Urinary bladder (tissue), 4 donors: ENCODE measurements around the gene OTOS. TPM values are rescaled to one million over a fixed set of nuclear protein-coding genes. Genes with fewer than 3 reads are reported as not detected.

Experiments used
- DNase-seq: peaks from one replicate; pipeline ENCODE4 v3.0.0-alpha.2; 2015; ENCODE audit errors: extremely low spot score
- H3K27ac ChIP-seq: one replicate; pipeline ENCODE4 v1.5.1; 2013; ENCODE audit warnings: low read depth, mild to moderate bottlenecking, moderate library complexity
- H3K36me3 ChIP-seq: one replicate; pipeline ENCODE4 v1.6.1; 2013; ENCODE audit warnings: mild to moderate bottlenecking, moderate library complexity; ENCODE audit not compliant: insufficient read depth
- H3K4me1 ChIP-seq: one replicate; pipeline ENCODE4 v1.6.1; 2013; ENCODE audit warnings: mild to moderate bottlenecking, moderate library complexity; ENCODE audit not compliant: insufficient read depth
- H3K4me3 ChIP-seq: one replicate; pipeline ENCODE4 v1.5.1; 2013; ENCODE audit warnings: low read depth, low read length
- WGBS: extraction: QIAGEN DNeasy Blood & Tissue Kit; methylation state at CpG from one replicate; pipeline ENCODE4 v1.1.7; 2013; 5-methylcytosine and 5-hydroxymethylcytosine counted together
- polyA plus RNA-seq: library from polyadenylated mRNA; stranded (reverse); fragments of 200-250 nt; gene quantifications from one replicate; pipeline ENCODE4 v1.2.3, GENCODE V29; 2013
- total RNA-seq: library from RNA; depleted of rRNA; stranded (reverse); fragments of >200 nt; gene quantifications from one replicate; pipeline ENCODE4 v1.2.3, GENCODE V29; 2014
- donor health status: healthy with polysubstance abuse.
- donor health status: healthy.

OTOS gene
- total and polyA plus RNA-seq, 2 donors = not detected

DNA sequence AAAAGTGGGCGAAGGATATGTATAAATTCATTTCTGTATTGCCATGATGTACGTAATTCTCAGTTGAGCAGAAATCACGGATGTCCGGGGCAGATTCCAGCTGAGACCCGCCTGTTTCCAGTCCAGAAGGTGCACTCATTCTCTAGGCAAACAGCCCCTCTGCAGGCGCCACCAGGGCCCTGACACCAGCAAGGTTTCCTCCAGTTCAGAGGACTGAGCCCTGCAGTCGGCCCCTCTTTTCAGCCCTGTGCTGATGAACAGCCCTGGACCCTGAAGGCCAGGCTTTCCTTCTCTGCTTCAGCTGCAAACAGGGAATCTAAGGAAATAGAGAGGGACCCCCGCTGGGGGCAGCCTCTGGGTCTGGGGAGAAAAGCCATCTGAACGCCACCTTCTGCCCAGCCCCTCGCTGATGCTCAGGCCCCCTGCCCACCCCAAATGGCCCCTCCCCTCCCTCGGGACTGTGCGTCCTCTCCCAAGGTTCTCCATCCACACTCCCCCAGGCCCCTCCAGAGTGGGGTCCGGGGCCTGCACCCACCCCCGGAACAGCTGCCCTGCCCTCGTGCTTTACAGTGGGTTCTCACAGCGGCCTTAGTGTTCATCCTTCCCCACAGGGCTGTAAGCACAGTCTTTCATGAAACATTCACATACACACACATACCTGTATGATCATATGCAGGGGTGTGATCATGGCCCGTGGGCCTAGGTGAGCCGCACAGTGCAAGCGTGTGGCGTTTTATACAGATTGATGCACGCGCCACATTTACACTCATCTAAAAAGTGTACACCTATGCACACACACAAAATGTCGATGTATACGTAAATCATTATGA, 16.4 kb downstream of the OTOS start:
- DNase-seq = no peak

DNA sequence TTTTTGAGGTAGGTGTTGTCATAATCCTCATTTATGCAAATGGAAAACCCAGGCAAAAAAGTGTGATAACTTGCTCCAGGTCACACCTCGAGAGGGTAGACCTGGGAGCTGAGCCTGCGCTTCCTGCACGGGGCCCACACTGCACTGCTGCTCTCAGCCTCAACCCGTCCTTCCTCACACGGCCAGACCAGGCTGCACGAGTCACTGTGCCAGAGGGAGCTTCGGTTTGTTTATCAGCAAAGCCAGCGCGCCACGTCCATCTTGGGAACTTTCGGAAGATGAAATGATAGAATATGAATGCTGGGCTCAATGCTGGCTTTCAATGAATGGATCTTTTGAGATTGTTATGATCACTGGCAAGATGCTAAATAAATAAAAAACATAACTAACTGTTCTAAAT, 18.8 kb downstream of the OTOS start:
- Histone ChIP-seq H3K4me3 (no peak overlapping the region), H3K36me3 (no peaks in the 10 kb centered on the region), H3K27ac (no peak overlapping the region), H3K4me1 (no peaks in the 10 kb centered on the region)
- 54% methylated on average over 11 of the region's 11 CpGs for WGBS
- no peak for DNase-seq

More for the DNA sequence above, 16.4 kb downstream of the OTOS start:
- 87% methylated on average over 24 of the region's 24 CpGs for WGBS
- peaks cover 2% of the 10 kb centered on the region for H3K36me3 ChIP-seq
- no peak overlapping the region for H3K27ac ChIP-seq
- H3K4me1 ChIP-seq = no peaks in the 10 kb centered on the region
- no peak overlapping the region for H3K4me3 ChIP-seq

DNA sequence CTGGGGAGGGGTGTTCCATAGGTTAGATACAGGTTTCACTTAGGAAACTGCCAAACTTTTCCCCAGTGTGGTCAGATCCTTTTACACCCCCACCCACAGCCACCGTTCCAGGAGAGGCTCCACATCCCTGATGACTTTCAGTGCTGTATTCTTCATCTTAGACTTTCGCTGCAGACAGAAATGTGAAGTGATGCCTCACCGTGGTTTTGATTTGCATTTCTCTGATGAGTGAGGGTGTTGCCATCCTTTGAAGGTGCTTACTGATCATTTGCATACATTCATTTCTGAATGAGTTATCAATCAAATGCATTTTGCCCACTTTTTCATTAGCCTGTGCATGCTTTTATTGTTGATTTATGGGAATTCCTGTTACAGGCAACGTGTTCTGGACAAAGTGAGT, 19.3 kb downstream of the OTOS start:
- WGBS = 54% methylated on average over 4 of the region's 4 CpGs
- no peaks in the 10 kb centered on the region for H3K4me1 ChIP-seq
- DNase-seq = no peak
- H3K27ac ChIP-seq = no peak overlapping the region
- no peaks in the 10 kb centered on the region for H3K36me3 ChIP-seq
- no peak overlapping the region for H3K4me3 ChIP-seq

DNA sequence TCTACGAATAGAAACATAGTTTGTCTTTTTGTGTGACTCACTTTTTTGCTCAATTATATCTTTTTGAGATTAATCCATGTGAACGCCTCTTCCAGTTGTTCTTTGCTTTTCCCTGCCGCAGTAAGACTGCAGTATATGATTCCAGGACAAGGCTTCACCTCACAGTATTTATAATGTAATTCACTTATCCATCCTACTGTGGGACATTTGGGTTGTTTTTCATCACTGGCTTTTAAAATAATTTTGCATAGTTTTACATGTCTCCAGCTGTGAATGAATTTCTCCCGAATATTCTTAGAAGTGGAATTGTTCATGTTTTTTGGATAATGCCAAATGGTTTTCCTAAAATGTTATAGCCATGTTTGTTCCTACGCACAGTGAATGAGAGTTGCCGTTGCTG, 26.2 kb downstream of the OTOS start:
- Histone ChIP-seq H3K27ac (no peak overlapping the region), H3K4me1 (no peaks in the 10 kb centered on the region), H3K36me3 (no peaks in the 10 kb centered on the region), H3K4me3 (no peak overlapping the region)
- WGBS = 86% methylated on average over 6 of the region's 6 CpGs
- DNase-seq = no peak

DNA sequence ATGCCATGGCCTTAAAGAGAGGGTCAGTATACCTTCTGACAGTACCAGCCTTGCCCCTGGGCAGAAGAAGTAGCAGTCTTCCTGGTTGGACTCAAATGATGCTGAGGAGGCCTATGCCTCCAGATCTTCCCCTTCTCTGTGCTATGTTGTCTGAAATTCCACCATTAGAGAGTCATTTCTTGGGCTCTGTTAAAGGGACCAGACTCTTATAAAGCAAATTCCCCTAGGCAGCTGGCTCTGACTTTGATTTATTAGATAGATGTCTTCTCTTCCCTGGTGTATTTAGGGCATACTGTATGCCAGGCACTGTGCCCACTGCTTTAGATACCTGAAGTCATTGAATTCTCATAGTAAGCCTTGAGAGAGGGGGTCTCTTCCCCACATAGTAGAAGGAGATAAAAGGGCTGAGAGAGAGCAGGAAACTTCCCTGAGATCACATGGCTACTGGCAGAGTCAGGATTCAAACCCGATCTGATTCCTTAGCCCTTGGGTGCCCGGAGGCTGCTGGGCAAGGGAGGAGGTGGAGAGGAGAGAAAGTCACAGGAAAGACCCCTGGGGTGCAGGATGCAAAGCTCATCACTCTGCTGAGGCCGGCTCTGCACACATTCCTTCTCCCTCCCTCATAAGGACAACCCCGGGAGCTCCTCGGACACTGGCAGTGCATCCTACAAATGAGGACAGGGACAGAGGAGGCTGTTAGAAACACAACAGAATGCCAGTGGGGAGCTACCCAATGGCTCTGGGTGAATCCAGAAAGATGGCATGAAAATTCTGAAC, 27.4 kb downstream of the OTOS start:
- Histone ChIP-seq H3K36me3 (no peaks in the 10 kb centered on the region), H3K4me1 (no peaks in the 10 kb centered on the region), H3K4me3 (no peak overlapping the region), H3K27ac (no peak overlapping the region)
- DNase-seq = no peak
- 24% methylated on average over 5 of the region's 5 CpGs for WGBS

DNA sequence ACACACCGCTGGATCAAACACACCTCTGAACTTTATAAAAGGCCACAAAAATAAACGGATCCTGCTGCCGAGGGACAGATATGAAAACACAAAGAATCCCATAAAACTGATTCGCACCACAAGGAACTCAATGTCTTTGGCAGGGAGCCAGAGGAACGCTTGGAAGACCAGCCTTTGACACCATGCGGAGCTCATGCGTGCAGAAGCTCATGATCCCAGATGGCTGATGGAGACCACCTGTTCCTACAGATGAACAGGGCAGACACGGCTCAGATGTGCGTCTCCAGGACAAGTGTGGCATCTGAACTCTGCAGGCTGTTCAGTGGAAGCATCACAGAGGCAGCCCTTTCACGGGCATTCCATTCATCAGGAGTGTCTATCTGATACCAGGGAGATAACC, 29.2 kb downstream of the OTOS start:
- Histone ChIP-seq H3K36me3 (no peaks in the 10 kb centered on the region), H3K27ac (no peak overlapping the region), H3K4me1 (no peaks in the 10 kb centered on the region), H3K4me3 (no peak overlapping the region)
- 22% methylated on average over 10 of the region's 10 CpGs for WGBS
- peak; percentile 53 for DNase-seq

DNA sequence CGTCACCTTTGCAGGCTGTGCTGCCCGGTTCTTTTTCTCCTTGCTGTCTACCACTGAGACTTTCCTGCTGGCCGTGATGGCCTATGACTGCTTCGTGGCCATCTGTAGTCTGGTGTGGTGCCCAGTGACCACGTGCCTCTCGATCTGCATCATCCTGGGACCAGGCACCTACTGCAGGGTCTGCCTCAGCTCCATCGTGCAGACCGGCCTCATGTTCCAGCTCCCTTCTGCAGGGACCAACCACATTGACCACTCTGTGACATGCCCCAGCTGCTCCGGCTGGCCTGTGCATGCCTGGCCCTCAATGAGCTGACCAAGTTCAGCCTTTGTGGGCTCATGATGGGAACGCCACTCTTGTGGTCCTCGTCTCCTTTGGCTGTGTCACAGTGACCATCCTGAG, 31.1 kb downstream of the OTOS start:
- no peaks in the 10 kb centered on the region for H3K4me1 ChIP-seq
- no peak for DNase-seq
- H3K4me3 ChIP-seq = no peak overlapping the region
- no peaks in the 10 kb centered on the region for H3K36me3 ChIP-seq
- H3K27ac ChIP-seq = no peak overlapping the region
- 77% methylated on average over 11 of the region's 11 CpGs for WGBS

DNA sequence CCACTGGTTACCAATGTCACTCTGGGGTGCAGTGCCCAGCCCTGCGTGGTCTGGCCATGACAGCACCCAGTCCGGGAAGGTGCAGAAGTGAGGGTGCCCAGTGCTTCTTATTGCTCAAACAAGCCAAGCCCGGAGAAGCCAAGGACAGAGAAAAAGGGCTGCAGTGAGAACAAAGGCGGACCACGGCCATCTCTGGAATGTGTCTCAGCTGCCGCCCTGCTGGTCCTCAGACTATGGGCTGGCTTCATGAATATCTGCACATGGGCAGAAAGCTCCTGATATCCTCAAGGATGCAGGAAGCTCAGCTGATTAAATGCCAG, 33.0 kb downstream of the OTOS start:
- Histone ChIP-seq H3K4me3 (no peak overlapping the region), H3K27ac (no peak overlapping the region), H3K4me1 (no peaks in the 10 kb centered on the region), H3K36me3 (no peaks in the 10 kb centered on the region)
- WGBS = 72% methylated on average over 6 of the region's 6 CpGs
- DNase-seq = no peak

DNA sequence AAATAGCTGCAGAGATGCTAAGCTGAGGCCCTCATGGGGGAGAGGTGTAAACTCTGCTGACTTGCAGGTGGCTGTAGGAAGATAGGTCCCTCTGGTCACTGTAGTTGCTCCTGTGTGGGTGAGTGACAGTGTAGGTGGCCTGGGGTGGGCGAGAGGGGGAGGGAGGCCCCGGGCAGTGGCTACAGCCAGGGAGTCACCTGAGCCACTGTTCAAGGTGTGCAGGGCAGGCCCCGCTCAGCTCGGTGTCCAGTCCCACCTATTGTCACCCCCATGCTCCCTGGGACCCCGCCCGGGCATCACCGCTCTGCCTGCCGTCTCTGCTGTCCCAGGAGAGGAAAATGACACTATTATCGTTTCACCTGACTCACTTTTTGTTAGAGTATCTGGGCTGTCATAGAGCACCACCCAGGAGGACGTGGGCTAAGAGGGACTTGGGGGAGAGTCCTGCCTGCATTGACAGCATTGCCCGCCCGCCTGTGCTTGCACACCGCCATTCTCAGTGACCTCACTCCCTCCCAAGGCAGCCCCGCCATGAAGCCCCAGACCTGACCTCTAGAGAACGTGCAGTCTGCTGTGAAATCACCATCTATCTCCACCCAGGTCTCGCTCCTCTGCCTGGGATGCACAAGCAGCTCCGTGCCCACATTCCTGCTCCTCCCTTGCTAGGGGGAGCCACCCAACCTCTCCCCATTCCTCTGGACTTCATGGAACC, 33.5 kb downstream of the OTOS start:
- WGBS = 74% methylated on average over 17 of the region's 17 CpGs
- Histone ChIP-seq H3K4me3 (no peak overlapping the region), H3K4me1 (no peaks in the 10 kb centered on the region), H3K36me3 (no peaks in the 10 kb centered on the region), H3K27ac (no peak overlapping the region)
- no peak for DNase-seq

DNA sequence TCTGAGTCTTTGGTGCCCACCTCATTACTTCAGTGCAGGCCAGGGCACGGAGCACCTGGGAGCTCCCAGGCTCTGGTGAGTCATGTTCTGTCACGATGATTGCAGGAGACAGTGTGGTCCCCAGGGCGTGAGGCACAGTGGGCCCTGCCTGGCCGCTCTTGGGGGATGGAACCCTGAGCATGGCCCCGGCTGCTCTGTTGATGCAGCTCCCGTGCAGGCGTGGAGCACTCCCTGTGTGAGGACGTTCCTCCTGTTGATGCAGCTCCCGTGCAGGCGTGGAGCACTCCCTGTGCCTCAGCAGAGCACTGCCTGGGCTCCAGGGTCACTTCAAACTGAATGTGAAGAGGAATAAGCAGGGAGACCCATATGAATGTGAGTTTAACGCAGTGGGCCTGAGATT, 34.5 kb downstream of the OTOS start:
- no peak for DNase-seq
- Histone ChIP-seq H3K27ac (no peak overlapping the region), H3K4me1 (no peaks in the 10 kb centered on the region), H3K36me3 (no peaks in the 10 kb centered on the region), H3K4me3 (no peak overlapping the region)
- 74% methylated on average over 10 of the region's 11 CpGs for WGBS

DNA sequence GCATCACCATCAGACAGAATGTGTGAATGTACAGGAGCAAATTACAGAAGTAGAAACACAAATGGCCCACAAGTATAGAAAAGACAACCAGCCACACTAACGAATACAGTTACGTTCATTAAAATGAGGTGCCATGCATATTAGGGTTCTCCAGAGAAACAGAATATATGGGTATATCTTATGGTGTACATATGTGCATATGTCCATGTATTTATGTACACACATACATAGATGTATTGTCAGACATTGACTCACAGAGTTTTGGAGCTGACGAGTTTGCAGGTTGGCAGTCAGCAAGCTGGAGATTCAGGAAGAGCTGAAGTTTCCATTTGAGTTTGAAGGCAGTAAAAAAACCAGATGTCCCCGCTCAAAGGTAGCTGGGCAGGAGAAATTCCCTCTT, 37.3 kb downstream of the OTOS start:
- Histone ChIP-seq H3K4me3 (no peak overlapping the region), H3K36me3 (no peaks in the 10 kb centered on the region), H3K4me1 (no peaks in the 10 kb centered on the region), H3K27ac (no peak overlapping the region)
- DNase-seq = no peak
- 77% methylated on average over 4 of the region's 4 CpGs for WGBS

DNA sequence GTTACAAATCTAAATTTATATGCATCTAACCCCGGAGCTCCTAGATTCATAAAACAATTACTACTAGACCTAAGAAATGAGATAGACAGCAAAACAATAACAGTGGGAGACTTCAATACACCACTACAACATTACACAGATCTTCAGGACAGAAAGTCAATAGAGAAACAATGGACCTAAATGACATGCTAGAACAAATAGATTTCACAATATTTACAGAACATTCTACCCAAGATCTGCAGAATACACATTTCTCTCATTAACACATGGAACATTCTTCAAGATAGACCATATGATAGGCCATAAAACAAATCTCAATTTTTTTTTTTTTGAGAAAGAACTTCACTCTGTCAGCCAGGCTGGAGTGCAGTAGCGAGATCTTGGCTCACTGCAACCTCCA, 42.1 kb downstream of the OTOS start:
- DNase-seq = no peak
- H3K4me1 ChIP-seq = no peaks in the 10 kb centered on the region
- WGBS = 77% methylated on average over 2 of the region's 2 CpGs
- H3K27ac ChIP-seq = no peak overlapping the region
- no peaks in the 10 kb centered on the region for H3K36me3 ChIP-seq
- H3K4me3 ChIP-seq = no peak overlapping the region

DNA sequence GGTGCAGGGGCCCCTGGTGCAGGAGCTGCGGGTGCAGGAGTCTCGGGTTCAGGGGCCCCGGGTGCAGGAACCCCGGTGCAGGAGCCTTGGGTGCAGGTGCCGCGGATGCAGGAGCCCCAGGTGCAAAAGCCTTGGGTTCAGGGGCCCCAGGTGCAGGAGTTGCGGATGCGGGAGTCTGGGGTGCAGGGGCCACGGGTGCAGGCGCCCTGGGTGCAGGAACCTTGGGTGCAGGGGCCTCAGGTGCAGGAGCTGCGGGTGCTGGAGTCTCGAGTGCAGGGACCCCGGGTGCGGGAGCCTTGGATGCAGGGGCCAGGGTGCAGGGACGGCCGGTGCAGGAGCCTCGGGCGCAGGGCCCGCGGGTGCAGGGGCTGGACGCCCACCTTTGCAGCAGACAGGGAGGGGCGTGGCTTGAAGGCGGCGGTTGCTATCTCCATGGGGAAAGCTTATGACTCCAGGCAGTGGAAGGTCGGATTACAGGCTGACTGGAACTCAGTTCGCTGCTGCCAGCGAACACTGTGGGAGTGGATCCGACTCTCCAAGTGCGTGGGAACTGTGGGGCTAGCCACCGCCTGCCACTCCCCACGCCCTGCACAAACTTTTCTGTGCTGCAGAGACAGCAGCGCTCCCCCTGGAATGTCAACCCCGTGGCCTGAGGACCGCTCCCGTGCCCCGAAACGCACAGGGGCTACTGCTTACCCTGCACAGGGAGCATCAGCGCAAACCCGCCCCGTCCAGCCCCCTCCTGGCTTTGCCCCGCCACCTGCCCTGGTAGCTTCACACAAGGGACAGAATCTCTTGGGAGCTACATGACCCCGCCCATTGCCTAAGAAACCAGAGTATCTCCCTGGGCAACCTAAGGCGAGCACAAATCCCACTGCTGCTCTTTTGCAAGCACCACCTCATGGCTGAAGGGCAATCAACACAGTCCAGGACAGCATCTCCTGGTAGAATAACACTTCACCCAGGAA, 44.6 kb downstream of the OTOS start:
- no peak overlapping the region for H3K4me3 ChIP-seq
- no peak for DNase-seq
- WGBS = 3% methylated on average over 43 of the region's 43 CpGs
- no peaks in the 10 kb centered on the region for H3K4me1 ChIP-seq
- H3K36me3 ChIP-seq = no peaks in the 10 kb centered on the region
- no peak overlapping the region for H3K27ac ChIP-seq
